DMS153 (cell line): ENCODE results near the gene RAX.
"Not testable (repeated sequence)": the region's sequence is repeated elsewhere in the genome, so short reads cannot be mapped to it uniquely, and the experiment has no call there.

Experiments used
- DNase-seq: peaks from one replicate; lab custom pipeline; 2025; lab: John Stamatoyannopoulos, UW

Gene RAX

DNA sequence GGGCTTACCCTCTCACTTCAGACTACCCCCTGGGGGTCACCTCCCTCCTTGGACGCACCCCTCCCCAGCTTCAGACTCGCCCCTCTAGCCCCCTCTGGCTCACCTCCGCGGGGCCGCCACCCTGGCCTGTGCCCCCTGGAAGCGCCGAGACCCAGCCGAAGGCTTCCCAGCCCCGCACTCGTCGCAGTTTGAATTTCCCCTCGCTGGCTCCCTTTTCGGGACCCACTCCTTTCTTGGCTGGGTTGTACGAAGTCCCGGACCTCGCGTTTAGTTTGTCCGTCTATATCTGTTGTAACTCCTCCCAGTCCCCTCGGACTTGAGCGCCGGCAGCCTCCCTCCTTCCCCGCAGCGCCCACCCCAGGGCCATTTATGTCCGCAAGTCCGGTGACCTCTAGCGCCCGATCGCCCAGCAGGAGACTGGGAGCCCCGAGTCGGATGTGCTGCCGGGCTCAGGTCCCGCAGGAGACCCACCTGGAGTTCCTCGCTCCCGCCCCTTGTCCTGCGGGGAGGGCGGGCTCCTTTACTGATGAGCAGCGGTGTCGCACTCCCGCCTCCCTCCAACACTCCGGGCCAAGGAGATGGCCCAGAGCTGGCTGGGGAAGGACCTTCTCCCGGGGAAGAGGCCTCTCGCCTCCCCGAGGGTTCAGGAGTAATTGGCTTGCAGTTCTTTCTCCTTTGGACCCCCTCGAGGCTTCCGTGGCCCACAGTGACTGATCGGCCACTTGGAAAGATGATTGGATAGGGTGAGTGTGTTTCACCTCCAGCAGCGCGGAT lies 692 bp upstream of the RAX start:
- DNase-seq = no peak

DNA sequence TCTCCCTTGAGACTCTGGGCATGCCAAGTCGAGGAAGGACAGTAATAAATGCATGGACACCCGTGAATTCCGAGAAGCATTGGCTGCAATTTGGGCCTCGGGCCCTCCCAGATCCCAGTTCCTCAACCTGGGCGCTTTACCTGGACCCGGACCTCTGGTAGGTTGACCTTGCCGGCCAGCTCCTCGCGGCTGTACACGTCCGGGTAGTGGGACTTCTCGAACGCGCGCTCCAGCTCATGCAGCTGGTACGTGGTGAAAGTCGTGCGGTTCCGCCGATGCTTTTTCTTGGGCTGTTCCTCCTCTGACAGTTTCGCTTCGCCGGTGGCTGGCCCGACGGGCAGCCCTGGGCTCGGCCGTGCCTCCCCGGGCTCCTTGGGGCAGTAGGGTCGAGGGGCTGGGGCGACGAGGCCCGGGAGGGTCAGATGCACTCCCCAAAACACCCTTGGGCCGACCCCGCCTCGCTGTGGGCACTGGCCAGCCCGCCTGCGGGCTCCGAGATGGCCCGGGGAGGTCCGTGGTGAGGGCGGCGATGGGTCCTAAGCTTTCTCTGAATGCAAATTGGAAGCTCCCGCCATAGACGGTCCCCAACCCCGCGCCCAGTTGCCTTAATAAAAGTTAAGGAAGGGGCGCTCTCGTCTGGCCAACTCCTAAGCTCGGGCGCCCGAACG lies 899 bp downstream of the RAX start:
- DNase-seq = no peak

DNA sequence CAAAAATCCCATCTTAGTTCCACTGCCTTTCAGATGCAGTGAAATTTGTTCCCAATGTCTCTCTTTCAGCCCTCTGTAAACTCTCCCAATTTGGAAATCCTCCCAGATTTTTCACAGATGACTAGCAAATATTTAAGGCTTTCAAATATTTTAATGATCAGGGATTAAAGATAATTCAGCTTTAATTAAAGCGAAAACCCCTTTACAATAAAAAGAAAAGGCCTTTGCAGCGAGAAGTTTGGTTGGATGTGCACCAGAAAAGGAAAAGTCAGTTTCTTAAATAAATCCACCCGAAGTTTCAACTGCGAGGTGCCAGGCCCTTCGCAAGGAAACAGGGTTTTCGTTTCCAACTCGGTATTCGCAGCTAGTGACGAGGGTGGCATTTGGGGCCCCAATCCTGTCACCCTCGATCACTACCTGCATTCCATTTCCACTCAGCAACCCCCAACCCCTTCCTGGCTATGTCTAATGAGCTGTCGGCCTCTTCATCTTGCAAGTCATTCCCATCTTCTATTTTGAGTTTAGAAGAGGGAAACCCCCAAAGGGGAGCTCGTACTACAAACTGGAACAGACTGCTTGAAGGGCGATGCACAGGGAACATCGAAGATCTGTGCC lies 1.5 kb downstream of the RAX start:
- DNase-seq = no peak

DNA sequence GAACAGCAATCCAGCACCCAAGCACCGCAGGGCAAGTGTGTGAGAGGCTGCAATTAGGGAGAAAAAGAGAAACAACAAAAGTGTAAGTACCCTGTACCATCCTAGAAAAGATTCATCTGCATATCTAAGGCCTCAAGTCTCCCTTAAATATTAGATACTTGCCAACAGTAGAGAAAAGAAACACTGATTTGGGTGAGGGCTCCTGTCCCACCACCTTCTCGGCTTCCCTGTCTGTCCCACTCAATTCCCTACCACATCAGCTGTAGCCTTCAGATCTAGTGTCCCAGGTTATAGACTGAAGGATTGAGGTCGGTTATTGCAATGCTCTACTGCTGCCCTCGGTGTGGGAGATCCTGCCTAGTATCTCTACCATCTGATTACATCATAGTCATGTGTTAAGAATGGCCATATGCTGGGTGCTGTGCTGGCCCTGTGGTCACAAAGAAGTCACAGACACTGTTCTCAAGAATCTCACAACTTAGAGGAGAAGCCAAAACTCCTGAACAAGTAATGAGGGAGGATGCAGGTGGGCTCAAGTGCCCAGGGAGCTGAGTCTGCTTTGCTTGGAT lies 2.5 kb downstream of the RAX start:
- no peak for DNase-seq

DNA sequence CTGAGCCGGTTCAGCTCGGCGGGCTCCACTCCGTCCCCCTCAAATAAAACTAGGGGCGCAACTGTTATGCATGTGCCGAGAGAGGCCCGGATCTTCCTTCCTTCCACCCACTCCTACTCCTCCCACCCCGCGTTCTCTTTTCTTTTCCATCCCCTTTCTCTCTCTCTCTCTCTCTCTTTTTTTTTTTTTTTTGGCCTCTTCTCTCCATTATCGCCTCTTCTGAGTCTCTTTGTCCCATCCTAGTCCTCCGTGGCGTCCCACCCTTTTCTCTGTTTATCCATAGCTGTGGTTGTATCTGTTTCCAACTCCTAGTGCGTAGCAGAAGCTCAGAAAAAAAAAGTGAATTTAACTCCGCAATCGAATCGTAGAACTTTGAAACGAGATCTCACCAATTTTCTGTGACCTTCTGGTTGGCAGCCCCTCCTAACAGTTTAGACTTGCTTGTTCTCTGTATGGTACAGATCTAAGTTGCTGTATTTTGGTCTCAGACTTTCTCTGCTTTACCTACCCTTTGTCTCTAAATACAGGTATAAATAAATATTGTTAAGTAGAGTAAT lies 3.6 kb downstream of the RAX start:
- DNase-seq = no peak

DNA sequence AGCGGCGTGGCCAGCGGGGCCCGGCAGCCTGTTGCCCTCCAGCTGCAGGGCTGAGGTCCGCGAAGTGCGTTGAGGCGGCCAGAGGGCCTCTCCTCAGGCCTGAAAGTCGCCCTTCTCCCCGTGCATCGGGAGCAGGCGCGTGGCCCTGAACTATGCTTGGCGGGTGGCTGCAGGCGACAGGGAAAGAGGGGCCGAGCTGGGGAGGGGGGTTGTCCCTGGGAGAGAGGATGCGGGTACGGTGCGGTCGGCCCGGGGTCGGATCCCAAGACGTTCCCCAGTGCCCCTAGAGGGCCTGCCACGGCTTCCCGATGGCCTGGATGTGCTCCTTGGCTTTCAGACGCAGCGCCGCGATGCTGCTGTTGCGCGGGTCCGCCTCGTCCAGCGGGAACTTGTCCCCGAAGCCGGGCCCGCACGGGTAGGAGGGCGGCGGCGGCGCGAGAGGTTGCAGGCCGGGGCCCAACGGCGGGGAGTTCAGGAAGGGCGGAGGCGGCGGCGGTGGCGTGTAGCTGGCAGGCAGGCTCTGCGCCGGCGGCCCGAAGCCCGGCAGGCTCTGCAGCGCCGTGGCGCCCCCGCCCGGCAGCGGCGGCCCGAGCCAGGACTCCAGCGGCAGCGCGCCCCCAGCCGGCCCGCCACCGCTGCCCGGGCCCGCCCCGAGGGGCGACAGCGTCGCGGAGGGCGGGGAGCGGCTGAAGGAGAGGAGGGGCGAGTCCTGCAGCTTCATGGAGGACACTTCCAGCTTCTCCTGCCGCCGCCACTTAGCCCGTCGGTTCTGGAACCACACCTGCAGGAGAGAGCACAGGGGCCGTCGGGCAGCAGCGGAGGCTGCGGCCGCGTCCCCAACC lies 4.3 kb downstream of the RAX start:
- peak; percentile 20 for DNase-seq

DNA sequence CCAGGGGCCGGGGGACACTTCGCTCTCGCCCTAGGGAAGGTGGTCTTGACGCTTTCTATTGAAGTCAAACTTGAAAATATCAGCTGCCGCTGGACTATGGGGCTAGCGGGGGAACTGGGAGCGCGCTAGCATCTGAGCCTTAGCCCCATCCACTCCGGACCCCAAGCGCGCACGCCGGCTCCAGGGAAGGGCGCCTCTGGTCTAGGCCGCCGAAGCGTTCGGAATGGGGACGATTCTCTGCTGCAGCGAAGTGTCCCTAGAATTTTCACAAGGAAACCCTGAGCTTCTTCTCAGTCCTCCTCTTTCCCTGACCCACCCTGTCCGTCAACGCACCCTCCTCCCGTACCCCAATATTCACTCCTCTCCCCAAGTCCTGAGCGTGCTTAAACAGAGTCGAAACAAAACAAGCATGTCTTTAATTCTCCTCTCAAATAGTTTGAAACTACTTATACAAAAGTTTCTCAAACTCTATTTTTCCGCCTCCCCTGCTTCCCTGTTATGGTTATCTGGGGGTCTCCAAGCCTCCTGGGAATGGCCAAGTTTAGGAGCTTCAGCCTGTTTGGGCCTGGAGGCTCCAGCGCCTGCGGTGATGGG lies 5.0 kb downstream of the RAX start:
- no peak for DNase-seq

DNA sequence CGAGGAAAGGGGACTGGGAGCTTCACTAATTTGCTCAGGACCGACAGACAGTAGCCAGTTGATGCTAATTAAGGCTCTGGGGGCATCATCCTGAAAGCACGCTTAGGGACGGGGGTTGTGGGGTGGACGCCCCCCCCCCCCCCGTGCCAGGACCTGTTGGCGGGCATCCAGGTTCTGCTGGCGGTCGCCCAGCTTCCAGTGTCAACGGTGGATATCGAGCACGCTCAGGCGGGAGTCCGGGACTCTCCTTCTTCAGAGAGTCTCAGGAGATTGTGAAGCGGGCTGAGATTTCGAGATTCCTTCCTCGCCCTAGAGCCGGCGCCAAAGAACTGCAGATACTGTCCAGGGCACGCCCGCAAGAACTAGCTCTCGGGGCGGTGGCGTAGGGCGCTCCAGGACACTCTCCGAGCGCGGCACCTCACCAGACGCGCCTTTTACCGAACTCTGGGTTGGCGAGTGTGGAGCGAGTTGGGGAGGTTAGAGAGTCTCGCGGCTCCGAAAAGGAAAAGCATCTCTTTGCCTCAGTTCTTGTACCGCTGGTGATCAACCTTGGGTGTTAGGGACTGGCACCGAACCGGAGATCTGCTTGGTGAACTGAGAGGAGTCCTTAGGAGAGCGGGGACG lies 5.6 kb downstream of the RAX start:
- DNase-seq = no peak

DNA sequence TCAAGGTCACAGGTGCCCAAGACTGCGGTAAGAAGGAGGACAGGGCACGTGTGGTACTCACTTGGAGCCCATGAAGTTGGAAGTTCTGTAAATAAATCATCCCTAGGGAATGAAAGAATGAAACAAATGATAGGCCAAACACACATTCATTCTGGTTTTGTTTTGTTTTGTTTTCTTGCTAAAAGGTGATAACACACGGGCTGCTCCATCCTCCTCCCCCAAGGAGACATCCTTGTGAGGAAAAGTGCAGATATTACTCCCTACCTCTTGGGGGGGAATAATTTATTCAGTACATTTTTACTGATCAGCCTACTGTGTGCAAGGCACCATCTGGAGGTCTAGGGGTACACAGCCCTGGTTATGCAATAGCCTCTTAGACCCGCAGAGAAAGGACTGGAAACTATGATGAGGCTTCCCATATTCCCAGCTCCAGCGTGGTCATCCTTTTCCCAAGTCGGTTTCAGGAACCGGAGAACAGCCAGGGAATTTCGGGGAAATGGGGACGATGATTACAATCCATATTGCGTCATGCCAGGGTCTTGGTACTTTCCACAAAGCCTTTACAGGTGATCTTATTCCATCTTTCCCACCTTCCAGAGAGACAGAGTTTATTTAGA lies 6.3 kb downstream of the RAX start:
- DNase-seq = no peak

DNA sequence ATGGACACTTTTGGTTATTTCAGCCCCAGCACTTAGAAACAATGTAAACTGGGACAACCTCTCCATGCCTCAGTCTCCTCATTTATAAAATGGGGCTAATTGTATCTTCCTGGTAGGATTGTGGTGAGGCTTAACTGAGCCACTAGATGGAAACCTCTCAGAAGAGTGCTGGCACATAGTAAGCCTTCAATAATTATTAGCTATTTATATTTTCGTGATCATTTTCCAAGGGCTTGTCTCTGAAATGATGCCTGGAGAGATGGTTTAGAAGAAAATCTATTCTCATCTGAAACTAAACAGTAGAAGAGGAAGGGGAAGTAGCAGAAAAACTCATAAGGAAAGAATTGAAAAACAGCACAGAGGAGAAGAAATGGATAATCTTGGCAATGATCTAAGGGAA lies 6.8 kb downstream of the RAX start:
- no peak for DNase-seq

DNA sequence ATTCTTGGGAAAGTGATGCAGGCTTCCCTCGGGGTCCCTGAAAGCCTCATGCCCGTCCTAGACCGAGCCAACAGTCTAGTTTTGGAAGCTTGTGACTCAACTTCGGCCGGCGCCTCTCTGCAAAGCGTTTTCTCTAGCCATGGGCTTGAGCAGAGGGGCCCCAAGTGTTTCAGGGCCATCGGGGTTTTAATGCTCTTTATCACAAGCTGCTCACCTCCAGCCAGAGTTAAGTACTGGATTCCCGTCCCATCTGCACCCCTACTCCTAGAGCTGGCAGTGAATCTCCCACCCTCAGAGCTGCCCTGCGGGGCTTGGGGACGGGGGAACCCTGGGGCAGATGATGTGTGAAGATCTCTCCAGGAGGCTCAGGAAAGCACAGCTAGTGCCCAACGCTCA lies 7.3 kb downstream of the RAX start:
- no peak for DNase-seq

DNA sequence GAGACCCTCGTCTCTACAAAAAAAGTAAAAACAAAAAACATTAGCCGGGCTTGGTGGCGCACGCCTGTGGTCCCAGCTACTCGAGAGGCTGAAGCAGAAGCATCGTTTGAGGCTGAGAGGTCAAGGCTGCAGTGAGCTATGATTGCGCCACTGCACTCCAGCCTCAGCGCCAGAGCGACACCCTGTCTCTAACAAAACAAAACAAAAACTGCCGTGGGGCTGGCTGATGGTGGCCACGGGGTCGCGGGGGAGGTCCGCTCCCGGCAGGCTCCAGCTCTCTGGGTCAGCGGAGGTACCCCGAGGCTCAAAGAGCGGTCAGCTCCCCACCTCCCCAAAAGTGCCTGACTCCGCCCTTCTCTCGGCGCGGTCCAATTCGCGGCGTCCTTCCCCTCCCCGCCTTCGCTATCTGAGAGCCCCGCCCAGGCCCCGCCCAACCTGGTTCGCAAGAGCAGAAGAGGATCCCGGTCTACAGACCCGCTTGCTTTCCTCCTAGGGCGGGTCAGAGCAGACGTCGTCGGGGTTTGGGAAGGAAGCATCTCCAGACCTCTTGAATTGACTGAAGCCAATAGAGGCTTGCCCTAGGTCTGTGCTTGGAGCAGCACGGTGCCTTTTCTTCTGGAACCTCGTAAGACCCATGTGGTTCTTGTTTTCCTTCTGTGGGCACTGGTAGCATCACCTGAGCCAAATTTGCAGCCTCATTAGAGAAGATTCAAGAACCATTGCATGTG lies 7.8 kb downstream of the RAX start:
- DNase-seq = peak; percentile 59

DNA sequence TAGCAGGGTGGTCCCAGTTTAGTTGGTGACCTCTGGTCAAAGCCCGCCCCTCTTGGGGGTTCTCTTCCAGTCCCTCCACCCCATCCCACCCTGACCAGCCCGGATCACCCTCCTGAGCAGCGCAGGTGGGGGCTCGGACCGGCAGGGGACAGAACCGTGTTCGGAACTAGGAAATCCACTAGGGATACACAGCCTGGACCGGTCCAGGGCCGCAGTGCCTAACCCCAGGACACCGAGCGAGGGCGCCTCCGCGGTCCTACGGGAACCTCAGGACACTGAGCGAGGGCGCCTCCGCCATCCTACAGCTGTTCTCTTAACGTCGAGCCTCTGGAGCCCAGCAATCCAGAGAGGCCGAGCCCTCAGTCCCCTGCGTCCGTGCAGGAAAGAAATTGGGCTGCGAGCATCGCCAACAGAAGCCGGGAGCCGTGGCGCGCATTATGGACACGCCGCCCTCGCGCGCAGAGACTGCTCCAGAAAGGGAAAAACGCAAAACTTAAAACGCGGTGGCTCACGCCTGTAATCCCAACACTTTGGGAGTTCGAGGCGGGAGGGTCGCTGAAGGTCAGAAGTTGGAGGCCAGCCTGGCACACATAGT lies 8.5 kb downstream of the RAX start:
- no peak for DNase-seq

DNA sequence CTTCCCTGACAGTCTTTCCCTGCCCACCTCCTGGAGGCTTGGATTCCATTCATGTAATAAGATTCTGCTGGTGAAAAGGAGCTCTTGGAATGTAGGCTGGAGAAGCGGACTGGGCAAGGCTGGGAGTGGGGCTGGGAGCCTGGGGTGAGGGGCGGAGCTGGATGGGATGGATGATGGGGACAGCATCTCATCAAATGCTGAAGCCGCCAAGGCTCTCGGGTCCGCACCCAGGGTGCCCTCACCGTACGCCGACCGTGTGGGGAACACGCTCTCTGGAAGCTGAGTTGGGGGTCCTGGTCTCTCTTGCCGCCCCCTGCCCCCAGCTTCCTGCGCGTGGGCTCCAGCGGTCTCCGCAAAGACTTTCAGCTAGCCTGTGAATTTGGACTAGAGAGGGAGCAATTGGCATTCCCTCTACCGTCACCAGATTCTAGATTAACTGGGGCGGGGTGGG lies 9.1 kb downstream of the RAX start:
- no peak for DNase-seq

DNA sequence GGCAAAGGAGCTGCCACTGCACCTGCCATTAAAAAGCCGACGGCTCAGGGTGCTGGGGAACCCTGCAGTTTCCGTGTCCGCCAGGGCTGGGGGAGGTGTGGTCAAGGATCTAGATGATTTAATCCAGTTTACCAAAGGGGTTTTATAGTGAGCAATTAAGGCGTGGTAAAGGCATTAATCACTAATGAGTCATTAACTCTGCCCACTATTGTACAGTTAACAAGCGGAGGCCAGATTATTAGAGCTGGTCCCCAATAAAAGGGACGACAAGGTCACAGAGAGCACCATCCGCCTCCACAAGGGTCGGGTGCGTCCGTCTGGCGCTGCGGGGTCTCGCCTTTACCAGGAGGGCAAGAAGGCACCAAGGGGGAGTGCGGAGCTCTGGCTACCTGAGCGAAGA lies 9.6 kb downstream of the RAX start:
- no peak for DNase-seq

DNA sequence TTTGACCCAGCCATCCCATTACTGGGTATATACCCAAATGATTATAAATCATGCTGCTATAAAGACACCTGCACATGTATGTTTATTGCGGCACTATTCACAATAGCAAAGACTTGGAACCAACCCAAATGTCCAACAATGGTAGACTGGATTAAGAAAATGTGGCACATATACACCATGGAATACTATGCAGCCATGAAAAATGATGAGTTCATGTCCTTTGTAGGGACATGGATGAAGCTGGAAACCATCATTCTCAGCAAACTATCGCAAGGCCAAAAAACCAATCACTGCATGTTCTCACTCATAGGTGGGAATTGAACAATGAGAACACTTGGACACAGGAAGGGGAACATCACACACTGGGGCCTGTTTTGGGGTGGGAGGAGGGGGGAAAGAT lies 11.0 kb downstream of the RAX start:
- DNase-seq = not testable (repeated sequence)

DNA sequence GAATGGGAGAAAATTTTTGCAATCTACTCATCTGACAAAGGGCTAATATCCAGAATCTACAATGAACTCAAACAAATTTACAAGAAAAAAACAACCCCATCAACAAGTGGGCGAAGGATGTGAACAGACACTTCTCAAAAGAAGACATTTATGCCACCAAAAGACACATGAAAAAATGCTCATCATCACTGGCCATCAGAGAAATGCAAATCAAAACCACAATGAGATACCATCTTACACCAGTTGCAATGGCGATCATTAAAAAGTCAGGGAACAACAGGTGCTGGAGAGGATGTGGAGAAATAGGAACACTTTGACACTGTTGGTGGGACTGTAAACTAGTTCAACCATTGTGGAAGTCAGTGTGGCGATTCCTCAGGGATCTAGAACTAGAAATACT lies 11.4 kb downstream of the RAX start:
- not testable (repeated sequence) for DNase-seq

DNA sequence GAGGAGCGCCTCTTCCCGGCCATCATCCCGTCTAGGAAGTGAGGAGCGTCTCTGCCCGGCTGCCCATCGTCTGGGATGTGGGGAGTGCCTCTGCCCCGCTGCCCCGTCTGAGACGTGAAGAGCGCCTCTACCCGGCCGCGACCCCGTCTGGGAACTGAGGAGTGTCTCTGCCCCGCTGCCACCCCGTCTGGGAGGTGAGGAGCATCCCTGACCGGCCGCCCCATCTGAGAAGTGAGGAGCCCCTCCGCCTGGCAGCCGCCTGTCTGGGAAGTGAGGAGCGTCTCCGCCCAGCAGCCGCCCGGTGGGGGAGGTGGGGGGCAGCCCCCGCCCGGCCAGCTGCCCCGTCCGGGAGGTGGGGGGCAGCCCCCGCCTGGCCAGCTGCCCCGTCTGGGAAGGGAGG lies 17.8 kb downstream of the RAX start:
- DNase-seq = not testable (repeated sequence)

DNA sequence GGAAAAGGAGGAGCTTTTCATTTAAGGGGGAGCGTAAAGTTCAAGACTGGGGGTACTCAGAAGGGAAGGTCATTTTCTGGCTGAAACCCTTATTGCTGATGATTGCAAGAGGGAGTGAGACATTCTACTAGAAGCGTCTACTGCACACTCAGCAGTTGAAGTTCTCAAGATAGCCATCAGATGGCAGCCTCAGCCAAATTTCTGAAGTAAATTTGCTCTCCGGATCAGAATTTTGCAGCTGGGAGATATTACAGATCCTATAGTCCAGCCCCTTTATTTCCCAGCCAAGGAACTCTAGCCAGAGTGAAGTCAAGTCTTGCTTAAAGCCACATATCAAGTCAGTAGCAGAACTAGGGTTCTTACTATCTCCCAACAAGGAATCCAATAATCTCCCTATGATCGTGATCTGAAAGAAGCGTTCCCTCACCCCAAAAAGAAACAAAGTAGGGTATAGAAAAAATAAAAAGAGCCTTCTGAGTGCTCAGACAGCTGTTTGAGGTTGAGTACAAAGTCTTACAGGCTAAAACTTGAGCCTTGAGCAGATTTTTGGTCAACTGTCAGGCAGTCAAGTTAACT lies 24.0 kb downstream of the RAX start:
- DNase-seq = peak; percentile 84
